Epithelial cell of esophagus (primary cell): ENCODE measurements around the gene TTC38.

ENCODE experiments used
- DNase-seq: peaks from one replicate; pipeline ENCODE4 v3.0.0; 2010; ENCODE audit warnings: low read depth
- H3K4me3 ChIP-seq: 2 replicates; pipeline ENCODE4 v1.5.1; 2011; ENCODE audit warnings: mild to moderate bottlenecking, low read length, control low read depth
- TF ChIP-seq, protein P1 (sequence below): IDR thresholded peaks from 2 replicates; pipeline ENCODE4 v1.5.1; 2011; ENCODE audit warnings: low read depth, mild to moderate bottlenecking, low read length, control low read depth, inconsistent platforms; ENCODE audit not compliant: insufficient read depth; ENCODE audit errors: missing control alignments

The TTC38 gene

DNA sequence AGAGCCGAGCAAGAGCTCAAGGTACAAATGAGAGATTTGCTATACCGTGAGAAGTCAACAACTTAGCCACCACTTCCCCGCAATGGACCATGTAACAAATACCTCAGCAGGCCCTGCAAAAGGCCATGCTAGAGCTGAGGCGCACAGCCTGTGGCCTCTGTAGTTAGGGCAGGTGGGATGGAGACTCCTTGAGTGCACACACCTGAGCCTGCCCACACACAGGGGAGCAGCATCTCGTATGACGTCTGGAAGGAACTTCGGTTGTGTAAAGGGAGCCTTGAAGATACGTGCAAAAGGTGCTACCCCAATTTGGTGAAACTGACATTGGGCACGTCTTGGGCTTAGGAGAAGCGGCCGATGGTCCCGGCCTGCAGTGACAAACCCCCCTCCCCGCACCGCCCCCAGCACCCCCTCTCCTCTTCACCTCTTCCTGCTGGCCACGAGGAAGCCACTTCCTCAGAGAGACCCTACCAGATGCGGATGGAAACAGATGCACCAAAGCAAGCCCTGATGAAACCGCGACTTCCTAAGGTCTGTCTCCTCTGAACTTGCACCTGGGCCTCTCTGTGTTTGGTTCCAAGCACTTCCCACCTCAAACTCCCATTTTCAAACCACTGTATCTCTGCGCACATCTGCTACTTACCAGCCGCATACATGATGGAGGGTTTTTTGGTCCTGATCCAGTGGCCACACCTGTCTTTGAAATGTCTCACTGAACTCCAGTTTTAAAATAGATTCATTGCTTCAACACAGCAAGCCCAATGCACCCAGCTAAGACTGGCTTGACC is 28.4 kb upstream of the TTC38 start:
- H3K4me3 ChIP-seq: no peak overlapping the region
- no peak for DNase-seq
- TF ChIP-seq, protein P1, sequence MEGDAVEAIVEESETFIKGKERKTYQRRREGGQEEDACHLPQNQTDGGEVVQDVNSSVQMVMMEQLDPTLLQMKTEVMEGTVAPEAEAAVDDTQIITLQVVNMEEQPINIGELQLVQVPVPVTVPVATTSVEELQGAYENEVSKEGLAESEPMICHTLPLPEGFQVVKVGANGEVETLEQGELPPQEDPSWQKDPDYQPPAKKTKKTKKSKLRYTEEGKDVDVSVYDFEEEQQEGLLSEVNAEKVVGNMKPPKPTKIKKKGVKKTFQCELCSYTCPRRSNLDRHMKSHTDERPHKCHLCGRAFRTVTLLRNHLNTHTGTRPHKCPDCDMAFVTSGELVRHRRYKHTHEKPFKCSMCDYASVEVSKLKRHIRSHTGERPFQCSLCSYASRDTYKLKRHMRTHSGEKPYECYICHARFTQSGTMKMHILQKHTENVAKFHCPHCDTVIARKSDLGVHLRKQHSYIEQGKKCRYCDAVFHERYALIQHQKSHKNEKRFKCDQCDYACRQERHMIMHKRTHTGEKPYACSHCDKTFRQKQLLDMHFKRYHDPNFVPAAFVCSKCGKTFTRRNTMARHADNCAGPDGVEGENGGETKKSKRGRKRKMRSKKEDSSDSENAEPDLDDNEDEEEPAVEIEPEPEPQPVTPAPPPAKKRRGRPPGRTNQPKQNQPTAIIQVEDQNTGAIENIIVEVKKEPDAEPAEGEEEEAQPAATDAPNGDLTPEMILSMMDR: no peak

DNA sequence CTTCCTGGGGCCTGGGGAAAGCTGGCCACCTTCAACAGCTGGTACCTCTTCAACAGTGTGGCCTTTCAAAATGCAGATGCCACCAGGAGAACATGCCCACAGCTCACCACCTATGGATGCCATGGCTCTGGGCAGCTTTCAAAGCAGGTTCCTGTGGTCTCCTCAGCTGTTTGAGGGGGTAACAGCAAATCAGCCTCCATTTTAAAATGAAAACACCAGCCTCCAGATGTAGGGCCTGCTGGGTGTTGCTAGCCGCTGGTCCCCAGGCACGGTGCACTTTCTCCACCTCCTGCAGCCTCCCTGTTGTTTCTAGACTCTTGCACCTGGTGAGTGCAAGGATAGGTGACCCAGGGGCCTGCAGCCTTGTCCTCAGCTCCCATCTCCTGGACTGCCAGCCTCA is 27.7 kb upstream of the TTC38 start:
- DNase-seq: no peak
- H3K4me3 ChIP-seq: no peak overlapping the region
- TF ChIP-seq, protein P1: no peak

DNA sequence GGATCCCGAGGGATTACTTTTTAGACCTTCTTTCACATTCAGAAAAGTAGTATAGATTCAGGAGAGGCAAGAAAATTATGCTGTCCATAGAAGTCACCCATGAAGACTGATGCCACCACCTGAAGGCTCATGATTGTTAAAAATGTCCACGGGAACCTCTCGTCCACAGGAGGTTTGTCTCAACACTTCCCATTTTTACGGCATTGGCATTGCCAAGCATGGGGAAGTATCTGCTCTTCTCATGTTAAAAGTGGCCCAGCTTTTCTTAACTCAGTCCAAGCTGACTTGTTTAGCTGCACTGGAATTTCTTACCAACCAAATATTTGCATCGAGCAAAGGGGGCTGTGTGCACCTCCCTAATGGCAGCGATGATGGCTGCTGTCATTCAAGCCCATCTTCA is 27.3 kb upstream of the TTC38 start:
- TF ChIP-seq, protein P1: no peak
- DNase-seq: no peak
- H3K4me3 ChIP-seq: no peak overlapping the region

DNA sequence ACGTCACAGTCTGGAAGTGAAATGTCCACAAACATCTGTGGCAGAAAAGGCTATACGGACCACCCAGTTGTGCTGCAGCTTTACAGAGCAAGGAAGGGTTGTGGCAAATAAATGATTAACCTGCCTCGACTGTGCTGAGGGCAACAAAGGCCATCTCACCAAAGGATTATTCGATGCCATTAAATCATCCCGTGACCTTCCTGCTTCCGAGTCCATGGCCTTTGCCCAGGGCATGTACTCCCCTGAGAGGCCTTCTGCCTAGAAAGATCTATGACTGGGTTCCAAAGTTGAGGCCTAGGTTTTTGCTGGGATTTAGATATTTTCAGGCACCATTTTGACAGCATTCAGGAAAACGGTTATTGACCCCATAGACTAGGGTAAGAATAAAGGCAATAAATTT is 26.9 kb upstream of the TTC38 start:
- no peak for DNase-seq
- TF ChIP-seq, protein P1: no peak
- no peak overlapping the region for H3K4me3 ChIP-seq

DNA sequence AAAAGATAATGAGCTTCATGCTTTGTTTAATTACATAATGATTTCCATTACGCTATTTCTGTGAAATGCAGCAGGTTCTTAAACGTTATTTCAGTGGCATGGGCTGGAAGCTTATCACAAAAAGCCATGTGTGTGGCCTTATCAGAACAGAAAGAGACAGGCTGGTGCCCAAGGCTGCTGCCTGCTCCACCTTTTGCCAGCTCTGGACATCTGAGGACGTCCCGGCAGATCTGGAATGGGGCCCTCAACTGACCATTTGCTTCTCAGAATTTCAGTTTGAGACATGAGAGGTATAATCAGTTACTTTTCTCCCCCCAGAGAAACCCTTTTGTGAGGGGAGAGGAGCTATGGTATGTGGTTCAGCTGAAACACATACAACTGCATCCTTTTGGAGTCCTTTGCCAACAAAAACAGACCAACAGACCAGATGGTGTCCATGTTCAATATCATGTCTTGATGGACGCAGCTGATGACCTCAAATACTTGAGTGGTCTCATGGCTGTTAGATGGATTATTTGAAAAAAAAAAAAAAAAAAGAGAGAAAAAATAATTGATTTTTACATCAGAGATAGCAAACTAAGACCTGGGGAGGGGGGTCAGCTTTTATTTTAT is 26.3 kb upstream of the TTC38 start:
- TF ChIP-seq, protein P1: no peak
- DNase-seq: no peak
- H3K4me3 ChIP-seq: no peak overlapping the region

DNA sequence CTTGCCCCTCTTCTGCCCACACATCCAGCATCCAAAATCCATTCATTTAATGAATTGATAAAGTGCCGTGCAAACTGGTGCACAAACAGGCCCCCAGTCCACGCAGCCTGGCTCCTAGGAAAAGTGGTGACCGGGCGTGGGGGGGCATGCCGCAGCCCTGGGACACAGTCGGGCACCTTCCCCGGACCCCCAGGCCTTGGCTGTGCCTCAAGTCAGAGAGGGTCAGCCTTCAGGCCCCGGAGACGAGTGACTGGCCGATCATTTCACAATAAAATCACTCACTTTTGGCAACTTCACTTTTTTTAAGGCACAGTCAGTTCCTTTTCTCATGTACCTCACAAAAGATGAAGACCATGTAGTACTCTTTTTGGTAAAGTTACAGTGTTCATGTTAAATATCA is 25.7 kb upstream of the TTC38 start:
- DNase-seq: no peak
- TF ChIP-seq, protein P1: no peak
- H3K4me3 ChIP-seq: no peak overlapping the region
